Testis (tissue), 2 donors: ENCODE data around the gene DUSP22.

Experiments
- POLR2A ChIP-seq: fragments of 450-650 bp; IDR thresholded peaks from one replicate; pipeline ENCODE4 v1.6.1; 2017; ENCODE audit warnings: antibody characterized with exemption, mild to moderate bottlenecking, moderate library complexity
- TF ChIP-seq, protein P1 (sequence below), 3 experiments: fragments of 450-650 bp in 2 of 3; fragments of 200-600 bp in 1 of 3; sonication (generic) in 1 of 3; IDR thresholded peaks; one replicate each; pipeline ENCODE4 v1.5.1; 2016 to 2019; ENCODE audit warnings: antibody characterized with exemption in 3 of 3, mild to moderate bottlenecking in 2 of 3, moderate library complexity in 1 of 3

DNA sequence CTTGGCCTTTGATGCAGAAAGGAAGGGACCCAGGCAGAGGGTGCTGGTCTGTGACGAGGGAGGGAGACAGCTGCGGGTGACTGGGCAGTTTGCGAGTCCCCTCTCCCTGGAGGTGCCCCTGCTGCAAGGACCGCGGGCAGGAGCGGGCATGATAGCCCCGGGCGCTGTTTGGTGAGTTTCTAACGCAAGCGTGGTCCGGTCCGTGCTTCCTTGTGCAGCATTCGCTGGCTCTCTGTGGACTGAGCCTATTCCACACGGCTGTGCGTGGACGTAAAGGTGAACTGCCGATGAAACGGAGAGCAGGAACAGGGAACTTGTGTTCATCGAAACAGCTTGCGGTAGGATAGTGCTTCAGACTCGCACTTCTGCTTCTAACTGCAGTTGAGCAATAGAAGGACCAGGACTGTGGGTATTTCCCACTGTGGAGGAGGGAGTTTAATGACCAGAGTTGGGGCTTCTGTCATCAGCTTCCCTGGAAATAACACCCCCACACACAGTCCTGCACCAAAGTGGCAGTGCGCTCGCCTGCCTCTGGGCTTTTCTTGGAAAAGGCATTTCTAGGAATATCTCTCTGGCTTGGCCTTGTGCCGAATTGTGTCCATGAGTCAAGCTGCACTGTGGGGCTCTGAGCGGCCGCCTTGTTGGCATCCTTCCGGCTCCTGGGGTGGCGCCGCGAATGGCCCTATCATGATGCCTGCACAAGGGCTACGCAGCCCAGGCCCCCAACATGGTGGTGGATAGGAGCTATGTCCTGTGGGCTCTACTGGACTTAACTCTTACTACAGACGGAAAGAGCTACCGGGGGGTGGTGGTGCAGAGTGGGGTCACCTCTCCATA is 48.9 kb downstream of the DUSP22 start:
- TF ChIP-seq, protein P1, sequence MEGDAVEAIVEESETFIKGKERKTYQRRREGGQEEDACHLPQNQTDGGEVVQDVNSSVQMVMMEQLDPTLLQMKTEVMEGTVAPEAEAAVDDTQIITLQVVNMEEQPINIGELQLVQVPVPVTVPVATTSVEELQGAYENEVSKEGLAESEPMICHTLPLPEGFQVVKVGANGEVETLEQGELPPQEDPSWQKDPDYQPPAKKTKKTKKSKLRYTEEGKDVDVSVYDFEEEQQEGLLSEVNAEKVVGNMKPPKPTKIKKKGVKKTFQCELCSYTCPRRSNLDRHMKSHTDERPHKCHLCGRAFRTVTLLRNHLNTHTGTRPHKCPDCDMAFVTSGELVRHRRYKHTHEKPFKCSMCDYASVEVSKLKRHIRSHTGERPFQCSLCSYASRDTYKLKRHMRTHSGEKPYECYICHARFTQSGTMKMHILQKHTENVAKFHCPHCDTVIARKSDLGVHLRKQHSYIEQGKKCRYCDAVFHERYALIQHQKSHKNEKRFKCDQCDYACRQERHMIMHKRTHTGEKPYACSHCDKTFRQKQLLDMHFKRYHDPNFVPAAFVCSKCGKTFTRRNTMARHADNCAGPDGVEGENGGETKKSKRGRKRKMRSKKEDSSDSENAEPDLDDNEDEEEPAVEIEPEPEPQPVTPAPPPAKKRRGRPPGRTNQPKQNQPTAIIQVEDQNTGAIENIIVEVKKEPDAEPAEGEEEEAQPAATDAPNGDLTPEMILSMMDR (IDR thresholded peaks at IDR 0.05), result no peak
- TF ChIP-seq POLR2A, result no peak
